Thyroid gland (tissue), 4 donors: ENCODE data around the gene PRSS2. TPM values are rescaled to one million over a fixed set of nuclear protein-coding genes. Genes with fewer than 3 reads are reported as not detected.

Experiments used
- DNase-seq, 2 donors: peaks; one replicate each; pipeline ENCODE4 v3.0.0-alpha.2; 2019
- H3K27ac ChIP-seq, 3 donors: fragments of 200-600 bp; sonication (generic); 1 replicate in 2 of 3; 2 replicates in 1 of 3; pipeline ENCODE4 v1.5.1; 2016 to 2019; ENCODE audit warnings: mild to moderate bottlenecking in 1 of 3, moderate library complexity in 1 of 3
- H3K27me3 ChIP-seq: fragments of 200-600 bp; sonication (generic); one replicate; pipeline ENCODE4 v1.5.1; 2019
- H3K36me3 ChIP-seq, 2 donors: fragments of 200-600 bp; sonication (generic); one replicate each; pipeline ENCODE4 v1.5.1; 2016 to 2019
- H3K4me1 ChIP-seq, 2 donors: fragments of 200-600 bp; sonication (generic); one replicate each; pipeline ENCODE4 v1.5.1; 2017 to 2019
- H3K4me3 ChIP-seq, 3 donors: fragments of 200-600 bp; sonication (generic); replicated peaks in 1 of 3; 1 replicate in 2 of 3; 2 replicates in 1 of 3; pipeline ENCODE4 v1.5.1; 2016; ENCODE audit warnings: mild to moderate bottlenecking in 1 of 3
- H3K9me3 ChIP-seq: fragments of 200-600 bp; sonication (generic); one replicate; pipeline ENCODE4 v1.5.1; 2017
- CTCF ChIP-seq, 6 experiments: fragments of 200-600 bp in 3 of 6; fragments of 450-650 bp in 3 of 6; sonication (generic) in 3 of 6; IDR thresholded peaks; one replicate each; pipeline ENCODE4 v1.5.1; 2016 to 2019; ENCODE audit warnings: antibody characterized with exemption in 6 of 6, mild to moderate bottlenecking in 2 of 6, inconsistent platforms in 1 of 6, moderate library complexity in 1 of 6
- POLR2A ChIP-seq, 2 donors: fragments of 450-650 bp; IDR thresholded peaks; one replicate each; pipeline ENCODE4 v1.6.1; 2017; ENCODE audit warnings: antibody characterized with exemption in 2 of 2, mild to moderate bottlenecking in 2 of 2, moderate library complexity in 1 of 2
- WGBS, 2 donors: methylation state at CpG; one replicate each; pipeline ENCODE4 v1.1.5; 2017; 5-methylcytosine and 5-hydroxymethylcytosine counted together
- intact Hi-C: fragments of 100-400 bp; cut with DNase I; formaldehyde crosslinking; loops from one replicate; pipeline ENCODE4 v1.15.1; 2023
- small RNA-seq: library from RNA; depleted of rRNA; stranded (forward); fragments of <200 nt; gene quantifications from one replicate; pipeline ENCODE3, GENCODE V24; 2016
- total RNA-seq, 4 donors: library from RNA; depleted of rRNA; stranded (reverse); fragments of >200 nt; gene quantifications; one replicate each; pipeline ENCODE4 v1.2.3, GENCODE V29; 2016

PRSS2 gene
- total RNA-seq, 4 donors from 2014 or later = not detected

GRCh38 chr7:142819530-142819929 lies 48.8 kb downstream of the PRSS2 start:
- no peaks in the 10 kb centered on the region for H3K36me3 ChIP-seq
- H3K27ac ChIP-seq = no peak overlapping the region
- no peak overlapping the region for H3K4me3 ChIP-seq
- 53 to 67% methylated on average over 5 of the region's 5 CpGs for WGBS, 2 donors
- no peaks in the 10 kb centered on the region for H3K4me1 ChIP-seq
- no peak for TF ChIP-seq CTCF (IDR thresholded peaks at IDR 0.05)
- no peak for TF ChIP-seq POLR2A (IDR thresholded peaks at IDR 0.05)
- intact Hi-C loops = no loop called here
- no peak for DNase-seq
- no peaks in the 10 kb centered on the region for H3K9me3 ChIP-seq
- no peaks in the 10 kb centered on the region for H3K27me3 ChIP-seq

GRCh38 chr7:142822714-142823113 lies 51.9 kb downstream of the PRSS2 start:
- intact Hi-C loops = no loop called here
- Histone ChIP-seq H3K27ac (no peak overlapping the region), H3K27me3 (no peaks in the 10 kb centered on the region), H3K4me1 (no peaks in the 10 kb centered on the region), H3K4me3 (no peak overlapping the region), H3K36me3 (no peaks in the 10 kb centered on the region), H3K9me3 (no peaks in the 10 kb centered on the region)
- 1% methylated on average over 1 of the region's 1 CpG for WGBS, 2 donors
- DNase-seq = no peak
- TF ChIP-seq POLR2A (IDR thresholded peaks at IDR 0.05) (no peak), CTCF (IDR thresholded peaks at IDR 0.05) (no peak)

Small RNA genes lying within 50 kb of the gene (small RNA-seq; reads per million reads assigned to genes)
- gene TRBD1 (not detected), gene TRBJ1-1 (not detected), gene TRBJ1-2 (not detected), gene TRBJ1-3 (not detected), gene TRBJ1-4 (not detected), gene TRBJ1-5 (not detected), gene TRBJ1-6 (not detected), gene TRBJ2-1 (not detected), gene TRBJ2-2 (not detected), gene TRBJ2-2P (not detected), gene TRBJ2-3 (not detected), gene TRBJ2-4 (not detected), gene TRBJ2-5 (not detected), gene TRBJ2-6 (not detected), gene TRBJ2-7 (not detected)

Other genes with a start within 250 kb of the PRSS2 start
- 1 to 10 TPM in 1 of 4 donors, not detected in 3; 1.2 TPM for gene PRSS1, start 21.5 kb upstream of the PRSS2 start, total RNA-seq
- 10 to 100 TPM; 20.0 to 46.2 (median 27.4) TPM for gene EPHB6, start 84.1 kb downstream of the PRSS2 start, total RNA-seq
- gene TRPV6, start 114.8 kb downstream of the PRSS2 start, total RNA-seq = 1 to 10 TPM in 2 of 4 donors, under 1 TPM in 2; 0.25 to 2.9 (median 1.2) TPM
- gene TRPV5, start 162.8 kb downstream of the PRSS2 start, total RNA-seq = not detected
- gene LLCFC1, start 168.5 kb downstream of the PRSS2 start, total RNA-seq = under 1 TPM in 1 of 4 donors, not detected in 3; 0.67 TPM
- 1 to 10 TPM in 1 of 4 donors, under 1 TPM in 3; 0.29 to 2.0 (median 0.49) TPM for gene KEL, start 191.4 kb downstream of the PRSS2 start, total RNA-seq